GM12875 (cell line): ENCODE results near the gene ZNF507.

Experiments used
- H3K4me3 ChIP-seq: one replicate; pipeline ENCODE4 v1.5.1; 2011; ENCODE audit warnings: low read depth, low read length, control low read depth
- TF ChIP-seq, protein P1 (sequence below): IDR thresholded peaks from 2 replicates; pipeline ENCODE4 v1.5.1; 2011; ENCODE audit warnings: low read depth, mild to moderate bottlenecking, control low read depth, inconsistent platforms, low read length, moderate library complexity, borderline replicate concordance; ENCODE audit not compliant: insufficient read depth

The ZNF507 gene

GRCh38 chr19:32322541-32322940 is 22.9 kb upstream of the ZNF507 start:
- TF ChIP-seq, protein P1, sequence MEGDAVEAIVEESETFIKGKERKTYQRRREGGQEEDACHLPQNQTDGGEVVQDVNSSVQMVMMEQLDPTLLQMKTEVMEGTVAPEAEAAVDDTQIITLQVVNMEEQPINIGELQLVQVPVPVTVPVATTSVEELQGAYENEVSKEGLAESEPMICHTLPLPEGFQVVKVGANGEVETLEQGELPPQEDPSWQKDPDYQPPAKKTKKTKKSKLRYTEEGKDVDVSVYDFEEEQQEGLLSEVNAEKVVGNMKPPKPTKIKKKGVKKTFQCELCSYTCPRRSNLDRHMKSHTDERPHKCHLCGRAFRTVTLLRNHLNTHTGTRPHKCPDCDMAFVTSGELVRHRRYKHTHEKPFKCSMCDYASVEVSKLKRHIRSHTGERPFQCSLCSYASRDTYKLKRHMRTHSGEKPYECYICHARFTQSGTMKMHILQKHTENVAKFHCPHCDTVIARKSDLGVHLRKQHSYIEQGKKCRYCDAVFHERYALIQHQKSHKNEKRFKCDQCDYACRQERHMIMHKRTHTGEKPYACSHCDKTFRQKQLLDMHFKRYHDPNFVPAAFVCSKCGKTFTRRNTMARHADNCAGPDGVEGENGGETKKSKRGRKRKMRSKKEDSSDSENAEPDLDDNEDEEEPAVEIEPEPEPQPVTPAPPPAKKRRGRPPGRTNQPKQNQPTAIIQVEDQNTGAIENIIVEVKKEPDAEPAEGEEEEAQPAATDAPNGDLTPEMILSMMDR: no peak
- no peak overlapping the region for H3K4me3 ChIP-seq

- H3K4me3 ChIP-seq: no peak overlapping the region
- TF ChIP-seq, protein P1: no peak
These were observed 20.7 kb upstream of the ZNF507 start for GRCh38 chr19:32324631-32325285.

GRCh38 chr19:32330213-32330857 is 15.1 kb upstream of the ZNF507 start:
- TF ChIP-seq, protein P1: no peak
- no peak overlapping the region for H3K4me3 ChIP-seq

GRCh38 chr19:32333227-32333626 is 12.2 kb upstream of the ZNF507 start:
- H3K4me3 ChIP-seq: no peak overlapping the region
- TF ChIP-seq, protein P1: no peak

- TF ChIP-seq, protein P1: no peak
- no peak overlapping the region for H3K4me3 ChIP-seq
These were observed 8.9 kb upstream of the ZNF507 start for GRCh38 chr19:32336259-32337083.

DNA sequence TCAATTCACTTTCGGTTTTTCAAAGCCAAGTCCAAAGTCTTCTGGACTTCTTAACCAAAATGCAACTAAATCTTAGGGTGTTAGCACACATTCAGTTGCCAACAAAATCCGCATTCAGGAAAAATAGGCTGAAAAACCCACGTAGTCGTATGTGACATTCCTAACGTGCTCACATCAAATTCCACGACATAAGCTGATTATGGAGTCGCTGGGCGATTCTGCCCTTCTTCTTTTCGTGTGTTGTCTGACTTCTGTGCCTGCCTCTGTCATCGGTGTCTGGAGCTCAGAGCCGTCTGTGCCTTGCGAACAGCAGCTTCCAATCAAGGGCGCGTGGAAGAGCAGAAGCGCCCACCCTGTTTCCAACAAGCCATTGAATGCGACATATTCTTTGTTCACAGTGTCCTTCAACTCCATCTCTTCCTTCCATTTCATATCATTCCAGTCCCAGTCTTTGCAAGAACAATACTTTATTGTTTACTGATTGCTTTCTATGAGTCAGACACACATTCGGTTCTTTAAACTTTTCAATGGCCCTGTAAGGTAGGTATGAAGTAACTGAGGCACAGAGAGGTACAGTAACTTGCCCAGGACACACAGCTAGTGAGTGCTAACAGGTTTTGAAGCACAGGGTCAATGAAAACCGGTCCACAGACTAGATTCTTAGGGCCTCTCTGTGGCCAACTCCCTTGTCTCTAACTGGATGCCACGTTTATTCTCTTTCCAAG is 8.2 kb upstream of the ZNF507 start:
- H3K4me3 ChIP-seq: no peak overlapping the region
- TF ChIP-seq, protein P1: no peak
